ENCODE results near the gene ZNF415.

- TF ChIP-seq MYC (IDR thresholded peaks at IDR 0.05; ENCODE audit: borderline replicate concordance, low read length), result no peak
- TF ChIP-seq, protein P1, sequence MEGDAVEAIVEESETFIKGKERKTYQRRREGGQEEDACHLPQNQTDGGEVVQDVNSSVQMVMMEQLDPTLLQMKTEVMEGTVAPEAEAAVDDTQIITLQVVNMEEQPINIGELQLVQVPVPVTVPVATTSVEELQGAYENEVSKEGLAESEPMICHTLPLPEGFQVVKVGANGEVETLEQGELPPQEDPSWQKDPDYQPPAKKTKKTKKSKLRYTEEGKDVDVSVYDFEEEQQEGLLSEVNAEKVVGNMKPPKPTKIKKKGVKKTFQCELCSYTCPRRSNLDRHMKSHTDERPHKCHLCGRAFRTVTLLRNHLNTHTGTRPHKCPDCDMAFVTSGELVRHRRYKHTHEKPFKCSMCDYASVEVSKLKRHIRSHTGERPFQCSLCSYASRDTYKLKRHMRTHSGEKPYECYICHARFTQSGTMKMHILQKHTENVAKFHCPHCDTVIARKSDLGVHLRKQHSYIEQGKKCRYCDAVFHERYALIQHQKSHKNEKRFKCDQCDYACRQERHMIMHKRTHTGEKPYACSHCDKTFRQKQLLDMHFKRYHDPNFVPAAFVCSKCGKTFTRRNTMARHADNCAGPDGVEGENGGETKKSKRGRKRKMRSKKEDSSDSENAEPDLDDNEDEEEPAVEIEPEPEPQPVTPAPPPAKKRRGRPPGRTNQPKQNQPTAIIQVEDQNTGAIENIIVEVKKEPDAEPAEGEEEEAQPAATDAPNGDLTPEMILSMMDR (IDR thresholded peaks at IDR 0.05), result no peak
- no peak for TF ChIP-seq CHD2 (IDR thresholded peaks at IDR 0.05; ENCODE audit: low read length, partially characterized antibody)
- no peak for TF ChIP-seq CBX8 (IDR thresholded peaks at IDR 0.05)
- TF ChIP-seq USF2 (IDR thresholded peaks at IDR 0.05), result no peak
- no peak for TF ChIP-seq HDAC2 (IDR thresholded peaks at IDR 0.05)
- TF ChIP-seq, protein P2, sequence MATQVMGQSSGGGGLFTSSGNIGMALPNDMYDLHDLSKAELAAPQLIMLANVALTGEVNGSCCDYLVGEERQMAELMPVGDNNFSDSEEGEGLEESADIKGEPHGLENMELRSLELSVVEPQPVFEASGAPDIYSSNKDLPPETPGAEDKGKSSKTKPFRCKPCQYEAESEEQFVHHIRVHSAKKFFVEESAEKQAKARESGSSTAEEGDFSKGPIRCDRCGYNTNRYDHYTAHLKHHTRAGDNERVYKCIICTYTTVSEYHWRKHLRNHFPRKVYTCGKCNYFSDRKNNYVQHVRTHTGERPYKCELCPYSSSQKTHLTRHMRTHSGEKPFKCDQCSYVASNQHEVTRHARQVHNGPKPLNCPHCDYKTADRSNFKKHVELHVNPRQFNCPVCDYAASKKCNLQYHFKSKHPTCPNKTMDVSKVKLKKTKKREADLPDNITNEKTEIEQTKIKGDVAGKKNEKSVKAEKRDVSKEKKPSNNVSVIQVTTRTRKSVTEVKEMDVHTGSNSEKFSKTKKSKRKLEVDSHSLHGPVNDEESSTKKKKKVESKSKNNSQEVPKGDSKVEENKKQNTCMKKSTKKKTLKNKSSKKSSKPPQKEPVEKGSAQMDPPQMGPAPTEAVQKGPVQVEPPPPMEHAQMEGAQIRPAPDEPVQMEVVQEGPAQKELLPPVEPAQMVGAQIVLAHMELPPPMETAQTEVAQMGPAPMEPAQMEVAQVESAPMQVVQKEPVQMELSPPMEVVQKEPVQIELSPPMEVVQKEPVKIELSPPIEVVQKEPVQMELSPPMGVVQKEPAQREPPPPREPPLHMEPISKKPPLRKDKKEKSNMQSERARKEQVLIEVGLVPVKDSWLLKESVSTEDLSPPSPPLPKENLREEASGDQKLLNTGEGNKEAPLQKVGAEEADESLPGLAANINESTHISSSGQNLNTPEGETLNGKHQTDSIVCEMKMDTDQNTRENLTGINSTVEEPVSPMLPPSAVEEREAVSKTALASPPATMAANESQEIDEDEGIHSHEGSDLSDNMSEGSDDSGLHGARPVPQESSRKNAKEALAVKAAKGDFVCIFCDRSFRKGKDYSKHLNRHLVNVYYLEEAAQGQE (IDR thresholded peaks at IDR 0.05), result no peak
- no peak for TF ChIP-seq JUN (IDR thresholded peaks at IDR 0.05)
- no peak for TF ChIP-seq EP300 (IDR thresholded peaks at IDR 0.05)
These were observed 40.2 kb upstream of the ZNF415 start for GRCh38 chr19:53172889-53173288.
